GM21367 (cell line): ENCODE results near the gene ORC5.
"Not testable (repeated sequence)": the region's sequence is repeated elsewhere in the genome, so short reads cannot be mapped to it uniquely, and the experiment has no call there.

Source experiments
- ATAC-seq: cut with Tn5 transposase; IDR thresholded peaks from one replicate; pipeline ENCODE4 v1.9.1; 2021; ENCODE audit not compliant: unreplicated experiment

The ORC5 gene

GRCh38 chr7:104207731-104208420, at the start of gene ORC5:
Gene ORC5 (minus strand): TSS chr7:104208013. CDS start chr7:104207904, 109 bp downstream.
- peak; percentile 99 for ATAC-seq

GRCh38 chr7:104255616-104256015, 47.8 kb upstream of the ORC5 start:
- no peak for ATAC-seq

DNA sequence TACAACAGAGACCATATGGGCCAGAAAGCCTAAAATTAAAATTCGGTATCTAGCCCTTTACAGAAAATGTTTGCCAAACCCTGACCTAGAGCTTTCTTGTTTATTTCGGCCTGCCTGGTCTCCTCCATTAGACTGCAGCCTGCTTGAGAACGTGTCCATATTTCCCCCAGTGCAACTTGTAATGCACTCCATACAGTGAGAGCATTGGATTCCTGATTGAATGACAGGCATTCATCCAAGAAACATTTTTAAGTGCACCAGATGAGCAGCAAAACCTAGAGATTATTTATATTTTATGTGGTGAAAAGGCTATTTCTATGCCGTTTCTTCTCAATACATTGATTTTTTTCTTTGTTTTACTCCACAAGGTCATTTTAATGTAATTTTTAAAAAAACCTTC, 47.4 kb upstream of the ORC5 start:
- no peak for ATAC-seq

GRCh38 chr7:104254696-104255095, 46.9 kb upstream of the ORC5 start:
- no peak for ATAC-seq

GRCh38 chr7:104252409-104253134, 44.8 kb upstream of the ORC5 start:
- ATAC-seq = no peak

DNA sequence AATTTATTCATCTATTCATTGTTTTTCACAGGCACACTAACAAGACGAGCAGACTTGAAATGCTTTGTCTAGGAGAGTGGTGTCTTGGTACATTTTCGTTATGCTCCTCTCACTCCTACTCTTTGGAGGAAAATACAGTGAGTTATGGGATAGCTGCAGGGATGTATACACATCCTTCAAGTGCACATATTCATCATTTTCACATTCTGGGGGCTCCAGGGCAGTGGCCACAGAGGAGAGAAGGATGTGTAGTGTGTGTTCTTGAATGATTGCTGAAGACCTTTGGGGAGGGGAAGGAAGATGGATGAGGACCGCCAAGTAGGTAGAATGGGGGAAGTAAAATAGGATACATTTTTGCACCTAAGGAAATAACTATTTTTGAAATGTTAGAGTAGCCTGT, 34.8 kb upstream of the ORC5 start:
- no peak for ATAC-seq

DNA sequence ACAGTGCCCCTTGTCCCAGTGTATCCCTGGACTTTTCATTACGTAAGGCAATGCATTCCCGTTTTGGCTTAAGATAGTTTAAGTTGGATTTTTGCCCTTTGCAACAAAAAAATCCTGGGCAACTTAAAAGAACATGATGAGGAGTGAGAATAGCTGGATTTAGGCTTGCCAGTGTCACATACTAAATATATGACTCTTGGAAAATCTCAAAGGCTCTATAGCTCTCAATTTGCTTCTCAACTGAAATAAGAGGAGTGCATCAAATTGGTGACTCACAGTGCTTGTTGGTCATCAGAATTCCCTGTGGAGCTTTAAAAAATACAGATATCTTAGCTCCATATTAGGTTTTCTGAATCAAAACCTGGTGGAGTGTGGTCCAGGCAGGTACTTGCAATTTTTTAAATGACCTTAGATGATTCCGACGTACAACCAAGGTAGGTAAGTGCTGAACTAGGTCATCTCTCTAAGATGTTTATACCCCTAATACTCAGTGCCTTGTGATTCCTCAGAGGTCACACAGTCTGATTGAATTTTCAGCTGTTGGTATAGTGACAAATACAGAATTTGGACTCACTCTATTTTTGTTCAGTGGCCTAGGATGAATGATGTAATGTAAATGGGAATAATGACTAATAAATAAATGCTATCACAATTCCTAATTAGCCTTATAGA, 33.9 kb upstream of the ORC5 start:
- no peak for ATAC-seq

DNA sequence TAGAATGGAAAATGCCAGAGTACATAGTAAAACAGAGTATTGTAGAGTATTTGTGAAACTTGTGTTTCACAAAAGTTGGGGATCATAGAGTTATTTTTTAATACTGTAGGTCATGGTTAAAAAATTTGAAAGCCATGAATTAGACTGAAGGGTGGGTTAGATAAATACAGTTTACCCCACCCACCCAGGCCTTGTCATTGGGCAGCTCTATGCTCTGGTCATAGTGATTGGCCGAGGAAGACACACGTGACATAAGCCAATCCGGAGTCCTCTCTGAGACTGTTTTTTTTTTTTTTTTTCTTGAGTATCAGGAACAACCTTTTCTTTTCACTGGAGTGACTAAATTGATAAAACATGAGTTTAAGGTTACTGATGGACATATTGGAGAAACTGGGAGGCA, 33.3 kb upstream of the ORC5 start:
- no peak for ATAC-seq

DNA sequence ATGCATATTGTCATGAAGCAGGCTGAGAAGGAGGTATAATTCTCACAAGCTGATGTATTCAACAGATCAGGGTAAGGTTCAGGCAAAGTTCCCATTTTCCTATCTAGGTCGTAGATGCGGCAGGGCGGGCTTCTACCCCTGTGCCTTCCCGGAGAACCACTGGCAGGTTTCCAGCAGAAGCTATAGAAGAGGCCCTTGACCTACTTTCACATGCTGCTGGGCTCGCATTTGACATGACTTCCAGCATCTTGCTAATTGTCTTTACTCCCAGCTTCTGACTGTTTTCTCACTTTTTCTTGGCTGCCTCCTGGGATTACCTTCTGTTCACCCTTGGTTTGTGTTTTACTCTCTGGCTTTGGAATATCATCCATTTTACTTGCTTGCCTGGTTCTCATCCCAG, 32.6 kb upstream of the ORC5 start:
- no peak for ATAC-seq

GRCh38 chr7:104234990-104235389, 27.2 kb upstream of the ORC5 start:
- ATAC-seq = not testable (repeated sequence)

DNA sequence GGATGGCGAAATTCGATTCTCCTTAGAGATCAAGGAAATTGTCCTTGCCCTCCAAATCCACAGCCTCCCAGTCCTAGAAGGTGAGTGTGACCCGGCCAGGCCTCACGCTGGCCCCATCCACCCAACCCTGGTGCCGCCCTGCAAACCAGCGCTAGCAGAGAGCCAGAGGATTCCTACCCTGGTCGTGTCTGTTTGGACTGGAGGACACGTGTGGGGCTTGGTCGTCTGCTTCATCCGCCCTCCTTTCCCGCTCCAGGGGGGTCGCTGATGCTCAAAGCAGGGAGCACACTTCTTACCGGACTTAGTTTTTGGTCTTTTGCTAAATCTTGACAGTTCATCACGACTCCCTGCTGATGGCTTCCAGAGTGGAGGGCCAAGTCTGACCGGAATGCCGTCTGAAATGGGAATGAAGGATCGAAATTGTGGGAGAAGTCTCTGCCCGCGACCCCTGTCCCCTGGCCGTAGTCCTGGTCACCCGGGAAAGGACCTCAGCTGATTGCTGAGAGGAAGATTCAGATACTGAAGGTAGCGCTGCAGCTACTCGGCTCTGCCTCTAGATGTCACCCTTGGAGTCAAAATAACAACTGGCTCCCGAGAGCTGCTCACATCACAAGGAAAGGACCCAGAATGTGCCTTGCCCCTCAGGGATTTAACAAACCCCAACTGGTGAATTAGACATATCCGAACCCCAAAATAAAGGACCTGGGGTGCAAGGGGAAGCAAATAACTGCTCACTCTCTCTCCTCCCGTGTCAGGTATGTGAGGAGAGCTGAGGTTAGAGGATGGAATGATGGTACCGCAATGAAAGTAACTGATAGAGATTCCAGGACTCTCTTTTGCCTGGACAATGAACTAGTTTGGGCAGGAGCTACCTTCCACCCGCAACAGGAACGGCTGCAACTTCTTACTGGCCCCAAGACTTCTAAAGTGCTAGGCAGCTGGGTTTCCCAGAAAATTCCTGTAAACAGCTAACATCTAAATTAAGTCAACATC, 23.5 kb upstream of the ORC5 start:
- ATAC-seq = peak; percentile 85

DNA sequence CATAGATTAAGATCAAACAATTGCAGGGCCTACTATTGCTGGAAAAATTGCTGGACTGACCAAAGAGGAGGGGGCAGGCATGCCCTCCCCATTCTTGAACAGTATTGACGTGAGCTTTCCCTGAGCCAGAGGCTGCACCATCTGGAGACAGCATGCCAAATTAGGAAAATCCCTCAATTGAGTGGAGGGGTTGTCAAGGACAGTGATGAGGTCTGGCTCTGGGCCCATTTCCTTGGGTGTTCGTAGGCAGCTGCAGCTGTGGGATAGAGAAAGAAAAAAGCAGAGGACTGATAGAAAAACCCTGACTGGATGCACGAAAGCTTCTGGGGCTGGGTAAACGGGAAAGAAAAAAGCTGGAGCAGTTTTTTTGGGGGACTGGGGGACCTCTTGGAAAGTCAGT, 22.8 kb upstream of the ORC5 start:
- ATAC-seq = no peak

GRCh38 chr7:104228442-104228841, 20.6 kb upstream of the ORC5 start:
- no peak for ATAC-seq

- no peak for ATAC-seq
Observed at GRCh38 chr7:104225451-104225850, 17.6 kb upstream of the ORC5 start.

- no peak for ATAC-seq
Observed at GRCh38 chr7:104217620-104218019, 9.8 kb upstream of the ORC5 start.

GRCh38 chr7:104209063-104209462, 1.2 kb upstream of the ORC5 start:
- no peak for ATAC-seq

GRCh38 chr7:104208421-104208780, 588 bp upstream of the ORC5 start:
- no peak for ATAC-seq

- peak; percentile 20 for ATAC-seq
Observed at GRCh38 chr7:104207348-104207730, 474 bp downstream of the ORC5 start.

DNA sequence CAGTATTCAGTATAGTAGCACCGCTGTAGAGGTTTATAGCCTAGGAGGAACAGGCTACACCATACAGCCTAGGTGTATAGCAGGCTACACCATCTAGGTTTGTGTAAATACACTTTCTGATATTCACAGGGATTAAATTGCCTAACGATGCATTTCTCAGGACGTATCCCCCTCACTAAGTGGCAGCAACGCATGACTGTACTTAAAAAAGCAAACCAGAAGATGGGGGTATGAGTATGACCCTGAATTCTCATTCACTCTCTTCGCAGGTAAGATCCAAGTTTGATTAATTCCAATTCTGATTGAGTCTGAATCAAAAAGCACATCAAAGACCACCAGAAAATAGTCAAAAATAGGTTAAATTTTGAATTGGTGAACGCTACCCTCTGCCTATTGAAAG, 972 bp downstream of the ORC5 start:
- ATAC-seq = no peak

- no peak for ATAC-seq
Observed at GRCh38 chr7:104198673-104199278, 9.0 kb downstream of the ORC5 start.

DNA sequence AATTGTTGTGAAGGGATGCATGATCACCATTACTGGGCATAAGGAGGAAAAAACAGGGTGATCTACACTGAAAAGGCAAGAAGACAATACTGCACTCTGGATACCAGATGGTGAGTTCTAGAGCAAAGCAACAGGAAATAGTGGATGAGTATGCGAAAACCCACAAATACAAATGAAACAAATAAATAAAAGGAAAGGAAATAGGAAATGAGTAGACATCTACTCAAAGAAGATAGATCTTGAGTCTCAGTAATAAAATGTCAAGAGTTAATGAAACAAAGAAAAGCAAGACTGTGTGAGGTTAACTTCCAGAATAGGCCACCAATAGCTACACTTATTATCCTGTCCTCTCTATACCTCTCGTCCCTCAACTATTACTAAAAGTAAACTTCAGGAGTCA, 11.7 kb downstream of the ORC5 start:
- no peak for ATAC-seq
